Measurements from ENCODE around the gene CHRM4. TPM values are rescaled to one million over a fixed set of nuclear protein-coding genes. Genes with fewer than 3 reads are reported as not detected.

The CHRM4 gene
- total RNA-seq = 0.19 TPM in 1 of 2 replicates, not detected in the other
- polyA plus RNA-seq (2012) = 0.55 TPM

- peak; percentile 62 for DNase-seq (ENCODE audit: low read depth)
Observed at GRCh38 chr11:46391578-46392420, at the start of gene CHRM4. TSS of gene CHRM4 (minus strand) at chr11:46391776. CDS start at chr11:46386557, 5,219 bp downstream.

- DNase-seq (ENCODE audit: low read depth) = no peak
Observed at GRCh38 chr11:46438211-46438610, 46.6 kb upstream of the CHRM4 start.

- DNase-seq (ENCODE audit: low read depth) = no peak
Observed at GRCh38 chr11:46437122-46437689, 45.6 kb upstream of the CHRM4 start.

GRCh38 chr11:46436113-46436512 lies 44.5 kb upstream of the CHRM4 start:
- DNase-seq (ENCODE audit: low read depth) = no peak

GRCh38 chr11:46435679-46436078 lies 44.1 kb upstream of the CHRM4 start:
- DNase-seq (ENCODE audit: low read depth) = no peak

- no peak for DNase-seq (ENCODE audit: low read depth)
Observed at GRCh38 chr11:46431211-46431610, 39.6 kb upstream of the CHRM4 start.

GRCh38 chr11:46429717-46430116 lies 38.1 kb upstream of the CHRM4 start:
- DNase-seq (ENCODE audit: low read depth) = no peak

GRCh38 chr11:46427364-46427763 lies 35.8 kb upstream of the CHRM4 start:
- peak; percentile 85 for DNase-seq (ENCODE audit: low read depth)

GRCh38 chr11:46426233-46426991 lies 34.8 kb upstream of the CHRM4 start:
- DNase-seq (ENCODE audit: low read depth) = no peak

GRCh38 chr11:46422588-46422987 lies 31.0 kb upstream of the CHRM4 start:
- no peak for DNase-seq (ENCODE audit: low read depth)

GRCh38 chr11:46421257-46421880 lies 29.8 kb upstream of the CHRM4 start:
- no peak for DNase-seq (ENCODE audit: low read depth)

- DNase-seq (ENCODE audit: low read depth) = no peak
Observed at GRCh38 chr11:46420513-46420912, 28.9 kb upstream of the CHRM4 start.

- no peak for DNase-seq (ENCODE audit: low read depth)
Observed at GRCh38 chr11:46418751-46419150, 27.2 kb upstream of the CHRM4 start.

- DNase-seq (ENCODE audit: low read depth) = no peak
Observed at GRCh38 chr11:46417711-46418110, 26.1 kb upstream of the CHRM4 start.

GRCh38 chr11:46414879-46415278 lies 23.3 kb upstream of the CHRM4 start:
- peak; percentile 89 for DNase-seq (ENCODE audit: low read depth)

GRCh38 chr11:46414466-46414796 lies 22.9 kb upstream of the CHRM4 start:
- DNase-seq (ENCODE audit: low read depth) = no peak

GRCh38 chr11:46413760-46414465 lies 22.3 kb upstream of the CHRM4 start:
- DNase-seq (ENCODE audit: low read depth) = peak; percentile 86

- DNase-seq (ENCODE audit: low read depth) = no peak
Observed at GRCh38 chr11:46410021-46410420, 18.4 kb upstream of the CHRM4 start.

GRCh38 chr11:46408407-46408986 lies 16.9 kb upstream of the CHRM4 start:
- no peak for DNase-seq (ENCODE audit: low read depth)

- DNase-seq (ENCODE audit: low read depth) = no peak
Observed at GRCh38 chr11:46407635-46408034, 16.1 kb upstream of the CHRM4 start.
